CD4-positive, alpha-beta memory T cell (primary cell): ENCODE data around the gene DBR1. TPM values are rescaled to one million over a fixed set of nuclear protein-coding genes. Genes with fewer than 3 reads are reported as not detected.
A peak's percentile ranks its signal among the peaks of the same experiment; 100 is the strongest.
"Not testable (repeated sequence)": the region's sequence is repeated elsewhere in the genome, so short reads cannot be mapped to it uniquely, and the experiment has no call there.

ENCODE experiments used
- CTCF ChIA-PET: fragments of 350-600 bp; sonication (Branson Sonifier 250); formaldehyde crosslinking; loops from one replicate; lab custom pipeline; 2021; ENCODE audit warnings: inconsistent platforms; ENCODE audit not compliant: partially characterized antibody; lab: Charles Lee
- POLR2A ChIA-PET: fragments of 350-600 bp; sonication (Branson Sonifier 250); formaldehyde crosslinking; loops from one replicate; lab custom pipeline; 2021; ENCODE audit not compliant: partially characterized antibody; lab: Charles Lee
- DNase-seq, 5 donors: peaks; one replicate each; pipeline versions ENCODE4 v3.0.0 to v3.0.0-alpha.2; 2020 to 2022; ENCODE audit warnings: mixed read lengths in 1 of 5
- H3K27ac ChIP-seq: one replicate; pipeline ENCODE4 v1.7.0; 2013; ENCODE audit warnings: low read depth, low read length
- H3K27me3 ChIP-seq: 2 replicates; pipeline ENCODE4 v1.7.0; 2013; ENCODE audit warnings: mild to moderate bottlenecking, low read length, moderate library complexity; ENCODE audit not compliant: insufficient read depth
- H3K36me3 ChIP-seq: 2 replicates; pipeline ENCODE4 v1.7.0; 2013; ENCODE audit warnings: mild to moderate bottlenecking, low read length, moderate library complexity; ENCODE audit not compliant: insufficient read depth
- H3K4me1 ChIP-seq: 2 replicates; pipeline ENCODE4 v1.7.0; 2013; ENCODE audit warnings: mild to moderate bottlenecking, low read length, moderate library complexity; ENCODE audit not compliant: insufficient read depth
- H3K4me3 ChIP-seq, 2 donors: one replicate each; pipeline ENCODE4 v1.7.0; 2013; ENCODE audit warnings: low read length in 2 of 2, mild to moderate bottlenecking in 1 of 2
- H3K9me3 ChIP-seq, 2 donors: one replicate each; pipeline ENCODE4 v1.7.0; 2013; ENCODE audit warnings: low read length in 2 of 2, control low read depth in 1 of 2; ENCODE audit not compliant: control insufficient read depth in 1 of 2
- H3K27ac Mint-ChIP-seq, 7 donors: one replicate each; pipeline ENCODE4 v1.8.0; 2020 to 2021; ENCODE audit warnings: mixed read lengths in 7 of 7, mild to moderate bottlenecking in 6 of 7, inconsistent platforms in 3 of 7, moderate library complexity in 3 of 7
- H3K27me3 Mint-ChIP-seq, 2 donors: one replicate each; pipeline ENCODE4 v1.8.0; 2020 to 2021; ENCODE audit warnings: mixed read lengths in 2 of 2
- H3K36me3 Mint-ChIP-seq, 2 donors: one replicate each; pipeline ENCODE4 v1.8.0; 2020 to 2021; ENCODE audit warnings: mixed read lengths in 2 of 2, inconsistent platforms in 1 of 2, mild to moderate bottlenecking in 1 of 2
- H3K4me1 Mint-ChIP-seq, 4 donors: one replicate each; pipeline ENCODE4 v1.8.0; 2020 to 2021; ENCODE audit warnings: mixed read lengths in 4 of 4, mild to moderate bottlenecking in 1 of 4
- H3K4me3 Mint-ChIP-seq, 8 donors: one replicate each; pipeline ENCODE4 v1.8.0; 2020 to 2021; ENCODE audit warnings: mixed read lengths in 8 of 8, mild to moderate bottlenecking in 7 of 8, moderate library complexity in 6 of 8, inconsistent platforms in 3 of 8
- H3K9me3 Mint-ChIP-seq, 8 donors: one replicate each; pipeline ENCODE4 v1.8.0; 2020 to 2021; ENCODE audit warnings: mixed read lengths in 8 of 8, mild to moderate bottlenecking in 5 of 8, inconsistent platforms in 3 of 8, moderate library complexity in 1 of 8
- intact Hi-C: fragments of 100-400 bp; cut with micrococcal nuclease; formaldehyde crosslinking; loops from one replicate; pipeline ENCODE4 v1.15.1; 2023
- polyA plus RNA-seq, 2 donors: library from polyadenylated mRNA; unstranded; fragments of 300-500 nt; fragmentation: Illumina TruSeq; gene quantifications; one replicate each; pipeline ENCODE4 v1.2.3, GENCODE V29; 2021
- total RNA-seq, 2 experiments: library from RNA; stranded (reverse); gene quantifications; one replicate each; pipeline ENCODE4 v1.2.3, GENCODE V29; 2021

Gene DBR1
- total and polyA plus RNA-seq, 4 experiments from 2014 or later = 14.8 to 36.2 (median 25.3) TPM

- peaks cover 0 to 2% (median 0%) of the 10 kb centered on the region in 8 donors for H3K9me3 Mint-ChIP-seq
- H3K27me3 ChIP-seq = no peaks in the 10 kb centered on the region
- H3K27ac Mint-ChIP-seq = peak overlapping the region; percentile 95 to 99 (median 98)
- POLR2A ChIA-PET = interaction anchor here (0.6 to 4.0 kb wide), 7 partner anchors 13 to 1422 kb away, joined by 3 to 63 read pairs (median 7); partner anchors contain the start of genes ARMC8, CEP70 and STAG1
- H3K9me3 ChIP-seq = no peaks in the 10 kb centered on the region
- H3K4me3 ChIP-seq = peak overlapping the region; percentile 54 to 91
- CTCF ChIA-PET = interaction anchor here (0.7 to 3.2 kb wide), 7 partner anchors 11 to 1170 kb away, joined by 3 to 16 read pairs (median 4); partner anchors contain the start of gene ARMC8
- intact Hi-C loops = loop anchor here (1.0 kb wide), 2 partner anchors 13 to 155 kb away; partner anchors contain the start of genes ARMC8 and NME9
- DNase-seq = peak in 1 of 5 donors; percentile 10
- no peaks in the 10 kb centered on the region for H3K27me3 Mint-ChIP-seq
- H3K27ac ChIP-seq = peak overlapping the region; percentile 70
- H3K36me3 ChIP-seq = peaks cover 7% of the 10 kb centered on the region
- H3K4me1 ChIP-seq = peaks cover 32% of the 10 kb centered on the region
- H3K4me1 Mint-ChIP-seq = peaks cover 21 to 47% (median 35%) of the 10 kb centered on the region in 4 donors
- H3K36me3 Mint-ChIP-seq = peaks cover 15 to 31% of the 10 kb centered on the region in 2 donors
- H3K4me3 Mint-ChIP-seq = peak overlapping the region; percentile 96 to 100 (median 97)
Measured at GRCh38 chr3:138173769-138174420, 826 bp downstream of the DBR1 start.

- no peak overlapping the region for H3K4me3 ChIP-seq
- peaks cover 10% of the 10 kb centered on the region for H3K36me3 ChIP-seq
- Mint-ChIP-seq H3K9me3 (peaks cover 0 to 2% (median 0%) of the 10 kb centered on the region in 8 donors), H3K27ac (peak overlapping the region in 6 of 7 donors; percentile 38 to 96 (median 72)), H3K27me3 (no peaks in the 10 kb centered on the region), H3K4me1 (peaks cover 21 to 47% (median 35%) of the 10 kb centered on the region in 4 donors), H3K36me3 (peaks cover 18 to 38% of the 10 kb centered on the region in 2 donors), H3K4me3 (peak overlapping the region; percentile 29 to 97 (median 70))
- peaks cover 32% of the 10 kb centered on the region for H3K4me1 ChIP-seq
- DNase-seq = no peak
- H3K27ac ChIP-seq = no peak overlapping the region
- no peaks in the 10 kb centered on the region for H3K27me3 ChIP-seq
- no peaks in the 10 kb centered on the region for H3K9me3 ChIP-seq
- ChIA-PET POLR2A (interaction anchor here (0.7 to 4.0 kb wide), 4 partner anchors 14 to 898 kb away, joined by 3 to 63 read pairs (median 3); partner anchors contain the start of gene ARMC8), CTCF (interaction anchor here (1.3 to 3.2 kb wide), 2 partner anchors 14 to 751 kb away, joined by 4 to 16 read pairs; partner anchors contain the start of gene ARMC8)
- intact Hi-C loops = no loop called here
Measured at GRCh38 chr3:138172625-138173024, 2.1 kb downstream of the DBR1 start.

GRCh38 chr3:138165061-138165460, 9.7 kb downstream of the DBR1 start:
- H3K4me1 ChIP-seq = no peaks in the 10 kb centered on the region
- Mint-ChIP-seq H3K4me3 (no peak overlapping the region), H3K9me3 (no peaks in the 10 kb centered on the region), H3K27me3 (no peaks in the 10 kb centered on the region), H3K36me3 (peaks cover 57 to 81% of the 10 kb centered on the region in 2 donors), H3K4me1 (peaks cover 6 to 20% (median 11%) of the 10 kb centered on the region in 4 donors), H3K27ac (peak overlapping the region in 1 of 7 donors; percentile 2)
- intact Hi-C loops = no loop called here
- POLR2A ChIA-PET = no interaction called here
- no peaks in the 10 kb centered on the region for H3K9me3 ChIP-seq
- H3K4me3 ChIP-seq = no peak overlapping the region
- no peak for DNase-seq
- no peak overlapping the region for H3K27ac ChIP-seq
- H3K36me3 ChIP-seq = peaks cover 46% of the 10 kb centered on the region
- CTCF ChIA-PET = no interaction called here
- no peaks in the 10 kb centered on the region for H3K27me3 ChIP-seq

GRCh38 chr3:138157743-138158142, 17.0 kb downstream of the DBR1 start:
- ChIA-PET CTCF (no interaction called here), POLR2A (no interaction called here)
- Mint-ChIP-seq H3K27me3 (no peaks in the 10 kb centered on the region), H3K9me3 (peaks cover 4 to 20% (median 17%) of the 10 kb centered on the region in 8 donors), H3K36me3 (peaks cover 26 to 29% of the 10 kb centered on the region in 2 donors), H3K4me3 (no peak overlapping the region), H3K27ac (no peak overlapping the region), H3K4me1 (no peaks in the 10 kb centered on the region)
- no peaks in the 10 kb centered on the region for H3K9me3 ChIP-seq
- DNase-seq = no peak
- no peak overlapping the region for H3K4me3 ChIP-seq
- H3K27me3 ChIP-seq = no peaks in the 10 kb centered on the region
- peaks cover 9% of the 10 kb centered on the region for H3K36me3 ChIP-seq
- intact Hi-C loops = no loop called here
- H3K4me1 ChIP-seq = no peaks in the 10 kb centered on the region
- H3K27ac ChIP-seq = no peak overlapping the region

GRCh38 chr3:138154534-138154933, 20.2 kb downstream of the DBR1 start:
- H3K36me3 ChIP-seq = no peaks in the 10 kb centered on the region
- H3K4me1 ChIP-seq = no peaks in the 10 kb centered on the region
- H3K4me3 ChIP-seq = no peak overlapping the region
- Mint-ChIP-seq H3K4me1 (no peaks in the 10 kb centered on the region), H3K9me3 (peaks cover 4 to 21% (median 18%) of the 10 kb centered on the region in 8 donors), H3K36me3 (peaks cover 1 to 4% of the 10 kb centered on the region in 2 donors), H3K27ac (no peak overlapping the region), H3K4me3 (no peak overlapping the region), H3K27me3 (no peaks in the 10 kb centered on the region)
- POLR2A ChIA-PET = no interaction called here
- no peaks in the 10 kb centered on the region for H3K9me3 ChIP-seq
- CTCF ChIA-PET = no interaction called here
- no peaks in the 10 kb centered on the region for H3K27me3 ChIP-seq
- H3K27ac ChIP-seq = no peak overlapping the region
- no peak for DNase-seq
- intact Hi-C loops = no loop called here

DNA sequence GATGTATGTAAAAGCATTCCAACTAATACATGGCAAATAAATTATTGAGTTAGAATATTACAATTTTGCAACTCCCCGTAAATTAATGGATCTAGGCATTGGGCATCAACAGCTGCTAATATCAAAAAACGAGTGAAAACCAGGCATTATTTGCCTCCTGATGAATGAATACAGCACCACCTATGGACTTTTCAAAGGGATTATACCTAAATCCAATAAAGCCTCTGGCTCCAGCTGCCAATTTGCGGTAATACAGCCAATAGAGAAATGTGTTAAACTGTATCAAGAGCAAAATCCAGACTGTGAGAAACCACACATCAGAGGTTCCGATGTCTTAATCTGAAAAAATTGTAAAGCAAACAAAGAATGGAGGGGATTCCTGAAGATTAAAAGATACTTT, 26.2 kb downstream of the DBR1 start:
- DNase-seq = no peak
- Histone ChIP-seq H3K36me3 (no peaks in the 10 kb centered on the region), H3K27ac (no peak overlapping the region), H3K4me3 (no peak overlapping the region), H3K4me1 (no peaks in the 10 kb centered on the region), H3K9me3 (no peaks in the 10 kb centered on the region), H3K27me3 (peaks cover 4% of the 10 kb centered on the region)
- peaks cover 0 to 1% of the 10 kb centered on the region in 2 donors for H3K36me3 Mint-ChIP-seq
- ChIA-PET POLR2A (no interaction called here), CTCF (no interaction called here)
- H3K4me3 Mint-ChIP-seq = no peak overlapping the region
- intact Hi-C loops = no loop called here
- H3K4me1 Mint-ChIP-seq = no peaks in the 10 kb centered on the region
- peaks cover 1 to 3% of the 10 kb centered on the region in 2 donors for H3K27me3 Mint-ChIP-seq
- H3K9me3 Mint-ChIP-seq = peaks cover under 1 to 9% (median 7%) of the 10 kb centered on the region in 8 donors
- H3K27ac Mint-ChIP-seq = no peak overlapping the region

DNA sequence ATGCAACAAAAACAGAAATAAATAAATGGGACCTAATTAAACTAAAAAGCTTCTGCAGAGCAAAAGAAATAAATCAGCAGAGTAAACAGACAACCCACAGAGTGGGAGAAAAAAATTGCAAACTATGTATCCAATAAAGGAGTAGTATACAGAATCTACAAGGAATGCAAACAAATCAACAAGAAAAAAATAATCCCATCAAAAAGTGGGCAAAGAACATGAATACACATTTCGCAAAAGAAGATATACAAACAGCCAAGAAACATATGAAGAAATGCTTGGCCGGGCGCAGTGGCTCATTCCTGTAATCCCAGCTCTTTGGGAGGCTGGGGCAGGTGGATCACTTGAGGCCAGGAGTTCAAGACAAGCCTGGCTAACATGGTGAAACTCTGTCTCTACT, 32.5 kb downstream of the DBR1 start:
- H3K27ac ChIP-seq, H3K9me3 ChIP-seq, H3K36me3 Mint-ChIP-seq, H3K4me1 ChIP-seq, H3K4me1 Mint-ChIP-seq, H3K36me3 ChIP-seq, H3K9me3 Mint-ChIP-seq, POLR2A ChIA-PET, H3K4me3 Mint-ChIP-seq, DNase-seq, H3K27me3 ChIP-seq, intact Hi-C loops, CTCF ChIA-PET, H3K27ac Mint-ChIP-seq, H3K4me3 ChIP-seq: not testable (repeated sequence)
- H3K27me3 Mint-ChIP-seq = peaks cover 5 to 13% of the 10 kb centered on the region in 2 donors
